Natural killer cell (primary cell): Measurements from ENCODE around the gene CDC14B. TPM values are rescaled to one million over a fixed set of nuclear protein-coding genes. Genes with fewer than 3 reads are reported as not detected.

Experiments
- ATAC-seq, 3 donors: fragments of 150-1000 bp in 2 of 3; fragments of 200-7000 bp in 1 of 3; cut with Tn5 transposase; 1 replicate in 1 of 3; 2 replicates in 2 of 3; pipeline ENCODE4 v1.10.0; 2021; ENCODE audit warnings: mild to moderate bottlenecking in 2 of 3, moderate library complexity in 2 of 3
- DNase-seq, 2 donors: peaks; one replicate each; pipeline versions ENCODE4 v3.0.0 to v3.0.0-alpha.2; 2013 to 2021; ENCODE audit warnings: mixed read lengths in 1 of 2
- H3K27ac ChIP-seq: one replicate; pipeline ENCODE4 v1.5.1; 2013; ENCODE audit warnings: mild to moderate bottlenecking, low read length
- H3K27me3 ChIP-seq: one replicate; pipeline ENCODE4 v1.6.1; 2013; ENCODE audit warnings: low read length; ENCODE audit not compliant: control insufficient read depth, insufficient read depth
- H3K36me3 ChIP-seq: one replicate; pipeline ENCODE4 v1.6.1; 2013; ENCODE audit warnings: low read length; ENCODE audit not compliant: control insufficient read depth, insufficient read depth
- H3K4me1 ChIP-seq: one replicate; pipeline ENCODE4 v1.6.1; 2013; ENCODE audit warnings: low read length; ENCODE audit not compliant: control insufficient read depth, insufficient read depth
- H3K4me3 ChIP-seq: one replicate; pipeline ENCODE4 v1.5.1; 2013; ENCODE audit warnings: low read length
- H3K9me3 ChIP-seq: one replicate; pipeline ENCODE4 v1.6.1; 2013; ENCODE audit warnings: low read length; ENCODE audit not compliant: control insufficient read depth, insufficient read depth
- H3K27ac Mint-ChIP-seq, 2 donors: one replicate each; pipeline ENCODE4 v1.8.0; 2022; ENCODE audit warnings: mild to moderate bottlenecking in 2 of 2, mixed read lengths in 2 of 2, moderate library complexity in 1 of 2
- H3K27me3 Mint-ChIP-seq, 2 donors: one replicate each; pipeline ENCODE4 v1.8.0; 2022; ENCODE audit warnings: low read depth in 2 of 2, mixed read lengths in 2 of 2
- H3K36me3 Mint-ChIP-seq: one replicate; pipeline ENCODE4 v1.8.0; 2022; ENCODE audit warnings: mixed read lengths
- H3K4me1 Mint-ChIP-seq, 2 donors: one replicate each; pipeline ENCODE4 v1.8.0; 2022; ENCODE audit warnings: mixed read lengths in 2 of 2
- H3K4me3 Mint-ChIP-seq: one replicate; pipeline ENCODE4 v1.8.0; 2022; ENCODE audit warnings: mild to moderate bottlenecking, moderate library complexity, mixed read lengths
- H3K9me3 Mint-ChIP-seq, 2 donors: one replicate each; pipeline ENCODE4 v1.8.0; 2022; ENCODE audit warnings: mixed read lengths in 2 of 2
- WGBS: methylation state at CpG from one replicate; pipeline ENCODE4 v1.1.7; 2013; ENCODE audit warnings: missing lambda C conversion rate; ENCODE audit not compliant: insufficient coverage; 5-methylcytosine and 5-hydroxymethylcytosine counted together
- intact Hi-C: fragments of 100-400 bp; cut with micrococcal nuclease; formaldehyde crosslinking; loops from one replicate; pipeline ENCODE4 v1.14.2; 2022
- total RNA-seq, 4 donors: library from RNA; stranded (reverse); fragments of 120-200 nt in 1 of 4; gene quantifications; one replicate each; pipeline versions ENCODE4 v1.2.3 to v1.2.4, GENCODE V29; 2013 to 2022
- TF ChIP-seq, protein P1 (sequence below): fragments of 200-600 bp; IDR thresholded peaks from one replicate; pipeline ENCODE4 v1.8.0; 2022; ENCODE audit warnings: antibody characterized with exemption

Gene CDC14B
- total RNA-seq, 3 donors from 2014 or later (not counting 1 experiment from before 2014, with no cell fraction given), result 2.3 to 4.7 (median 3.9) TPM

DNA sequence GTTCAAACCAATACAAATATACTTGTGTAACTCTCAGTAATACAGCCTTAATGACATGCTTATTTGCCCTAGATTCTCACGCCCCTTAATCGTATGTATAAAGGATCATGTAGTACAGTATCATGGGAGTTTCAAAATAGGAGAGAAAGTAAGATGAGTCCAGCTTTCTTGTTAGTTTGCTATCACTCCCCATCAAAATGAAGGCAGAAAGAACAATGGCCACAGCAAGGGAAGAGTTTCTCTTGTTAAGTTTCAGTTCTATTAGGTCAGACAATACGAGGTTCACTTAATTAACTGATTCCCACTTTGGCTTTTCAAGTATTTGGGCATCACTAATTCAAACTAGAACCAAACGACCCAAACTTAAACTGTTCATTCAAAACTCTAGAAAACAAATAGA, 55.4 kb downstream of the CDC14B start:
- Histone ChIP-seq H3K36me3 (no peaks in the 10 kb centered on the region), H3K4me3 (no peak overlapping the region), H3K4me1 (peaks cover 13% of the 10 kb centered on the region), H3K27ac (no peak overlapping the region), H3K9me3 (no peaks in the 10 kb centered on the region), H3K27me3 (no peaks in the 10 kb centered on the region)
- DNase-seq (no peak), ATAC-seq (no peak)
- Mint-ChIP-seq H3K27ac (no peak overlapping the region), H3K4me3 (no peak overlapping the region), H3K4me1 (peaks cover 8 to 17% of the 10 kb centered on the region in 2 donors), H3K36me3 (no peaks in the 10 kb centered on the region), H3K27me3 (peaks cover 7 to 21% of the 10 kb centered on the region in 2 donors), H3K9me3 (no peaks in the 10 kb centered on the region)
- WGBS, result 89% methylated on average over 4 of the region's 4 CpGs
- intact Hi-C loops, result no loop called here
- TF ChIP-seq, protein P1, sequence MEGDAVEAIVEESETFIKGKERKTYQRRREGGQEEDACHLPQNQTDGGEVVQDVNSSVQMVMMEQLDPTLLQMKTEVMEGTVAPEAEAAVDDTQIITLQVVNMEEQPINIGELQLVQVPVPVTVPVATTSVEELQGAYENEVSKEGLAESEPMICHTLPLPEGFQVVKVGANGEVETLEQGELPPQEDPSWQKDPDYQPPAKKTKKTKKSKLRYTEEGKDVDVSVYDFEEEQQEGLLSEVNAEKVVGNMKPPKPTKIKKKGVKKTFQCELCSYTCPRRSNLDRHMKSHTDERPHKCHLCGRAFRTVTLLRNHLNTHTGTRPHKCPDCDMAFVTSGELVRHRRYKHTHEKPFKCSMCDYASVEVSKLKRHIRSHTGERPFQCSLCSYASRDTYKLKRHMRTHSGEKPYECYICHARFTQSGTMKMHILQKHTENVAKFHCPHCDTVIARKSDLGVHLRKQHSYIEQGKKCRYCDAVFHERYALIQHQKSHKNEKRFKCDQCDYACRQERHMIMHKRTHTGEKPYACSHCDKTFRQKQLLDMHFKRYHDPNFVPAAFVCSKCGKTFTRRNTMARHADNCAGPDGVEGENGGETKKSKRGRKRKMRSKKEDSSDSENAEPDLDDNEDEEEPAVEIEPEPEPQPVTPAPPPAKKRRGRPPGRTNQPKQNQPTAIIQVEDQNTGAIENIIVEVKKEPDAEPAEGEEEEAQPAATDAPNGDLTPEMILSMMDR, result no peak

DNA sequence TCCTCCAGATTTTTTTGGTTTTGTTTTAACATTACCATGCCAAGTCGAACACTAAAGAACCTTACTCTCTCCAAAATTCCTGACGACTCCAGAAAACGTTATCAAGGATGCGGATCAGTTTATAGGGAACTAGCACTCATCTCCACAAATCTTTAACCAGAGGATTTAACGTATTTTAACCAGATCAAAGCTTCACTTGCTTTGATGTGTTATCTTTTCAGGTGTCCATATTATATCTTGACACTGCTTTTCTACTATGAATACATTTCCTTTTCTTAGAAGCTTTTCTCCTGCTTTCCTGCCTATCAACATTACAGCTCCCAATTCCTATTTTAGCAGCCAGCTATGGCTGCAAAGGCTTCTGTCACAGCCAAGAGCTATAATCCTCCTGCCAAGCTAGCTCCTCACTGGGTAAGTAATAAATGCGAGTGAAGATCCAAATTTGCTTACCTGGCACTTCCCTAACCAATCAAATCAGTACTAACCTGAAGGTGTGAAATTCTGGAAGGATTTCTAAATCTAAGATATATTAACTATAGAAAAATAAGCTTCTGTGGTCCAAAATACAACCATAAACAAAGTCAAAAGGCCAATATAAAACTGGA, 60.2 kb downstream of the CDC14B start:
- TF ChIP-seq, protein P1, result no peak
- ATAC-seq, result no peak
- H3K4me3 Mint-ChIP-seq, result no peak overlapping the region
- no peak overlapping the region for H3K4me3 ChIP-seq
- WGBS, result 87% methylated on average over 5 of the region's 6 CpGs
- H3K4me1 ChIP-seq, result no peaks in the 10 kb centered on the region
- no peak overlapping the region for H3K27ac Mint-ChIP-seq
- H3K4me1 Mint-ChIP-seq, result no peaks in the 10 kb centered on the region
- H3K27me3 ChIP-seq, result no peaks in the 10 kb centered on the region
- DNase-seq, result no peak
- intact Hi-C loops, result no loop called here
- H3K36me3 ChIP-seq, result no peaks in the 10 kb centered on the region
- H3K36me3 Mint-ChIP-seq, result no peaks in the 10 kb centered on the region
- no peaks in the 10 kb centered on the region for H3K9me3 Mint-ChIP-seq
- H3K9me3 ChIP-seq, result no peaks in the 10 kb centered on the region
- H3K27me3 Mint-ChIP-seq, result peaks cover 7 to 30% of the 10 kb centered on the region in 2 donors
- no peak overlapping the region for H3K27ac ChIP-seq

DNA sequence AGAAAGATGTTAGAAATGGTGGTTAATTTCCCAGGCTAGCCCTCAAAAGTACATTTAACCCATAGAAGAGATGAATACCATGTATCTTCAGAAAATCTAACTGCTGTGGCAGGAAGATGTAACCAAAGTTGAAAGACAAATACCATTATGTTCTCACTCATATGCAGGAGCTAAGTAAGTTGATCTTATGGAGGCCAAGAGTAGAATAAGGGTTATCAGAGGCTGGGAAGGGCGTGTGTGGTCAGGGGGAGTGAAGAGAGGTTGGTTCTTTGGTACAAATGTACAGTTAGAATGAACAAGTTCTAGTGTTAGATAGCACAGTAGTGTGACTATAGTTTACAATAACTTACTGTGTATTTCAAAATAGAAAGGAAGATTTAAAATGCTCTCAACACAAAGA, 61.7 kb downstream of the CDC14B start:
- intact Hi-C loops, result no loop called here
- no peaks in the 10 kb centered on the region for H3K4me1 ChIP-seq
- no peaks in the 10 kb centered on the region for H3K9me3 ChIP-seq
- H3K4me1 Mint-ChIP-seq, result no peaks in the 10 kb centered on the region
- H3K27me3 Mint-ChIP-seq, result peaks cover 4 to 23% of the 10 kb centered on the region in 2 donors
- H3K27ac Mint-ChIP-seq, result no peak overlapping the region
- ATAC-seq, result no peak
- TF ChIP-seq, protein P1, result no peak
- no peaks in the 10 kb centered on the region for H3K36me3 ChIP-seq
- H3K36me3 Mint-ChIP-seq, result no peaks in the 10 kb centered on the region
- H3K4me3 ChIP-seq, result no peak overlapping the region
- H3K27ac ChIP-seq, result no peak overlapping the region
- no peaks in the 10 kb centered on the region for H3K27me3 ChIP-seq
- no peaks in the 10 kb centered on the region for H3K9me3 Mint-ChIP-seq
- DNase-seq, result no peak
- WGBS, result 57% methylated on average over 1 of the region's 1 CpG
- no peak overlapping the region for H3K4me3 Mint-ChIP-seq
